Inferior parietal cortex (tissue), 1 donor: ENCODE data around the gene SERTAD3.

Source experiments
- DNase-seq: peaks from one replicate; pipeline ENCODE4 v3.0.0-alpha.2; 2016; ENCODE audit errors: extremely low spot score

The SERTAD3 gene

GRCh38 chr19:40425450-40426287, 18.5 kb downstream of the SERTAD3 start, which contains the start of gene SERTAD1:
Gene SERTAD1 (minus strand): TSS chr19:40425992. CDS start chr19:40423546, 2,446 bp downstream.
- DNase-seq: peak; percentile 99

- DNase-seq: peak; percentile 46
Measured at GRCh38 chr19:40424637-40425449, 19.3 kb downstream of the SERTAD3 start.

- no peak for DNase-seq
Measured at GRCh38 chr19:40423938-40424337, 20.2 kb downstream of the SERTAD3 start.

GRCh38 chr19:40422748-40423566, 21.2 kb downstream of the SERTAD3 start:
- DNase-seq: no peak

- DNase-seq: no peak
Measured at GRCh38 chr19:40421993-40422747, 22.0 kb downstream of the SERTAD3 start.

GRCh38 chr19:40420766-40421765, 23.1 kb downstream of the SERTAD3 start:
- DNase-seq: peak; percentile 80

- no peak for DNase-seq
Measured at GRCh38 chr19:40420451-40420765, 23.7 kb downstream of the SERTAD3 start.

GRCh38 chr19:40419780-40420179, 24.4 kb downstream of the SERTAD3 start:
- DNase-seq: no peak

- DNase-seq: no peak
Measured at GRCh38 chr19:40419066-40419612, 25.0 kb downstream of the SERTAD3 start.

- DNase-seq: no peak
Measured at GRCh38 chr19:40418040-40418439, 26.1 kb downstream of the SERTAD3 start.

- no peak for DNase-seq
Measured at GRCh38 chr19:40417643-40417981, 26.5 kb downstream of the SERTAD3 start.

GRCh38 chr19:40416918-40417642, 27.1 kb downstream of the SERTAD3 start:
- DNase-seq: peak; percentile 5

GRCh38 chr19:40415768-40416167, 28.4 kb downstream of the SERTAD3 start:
- DNase-seq: no peak

- DNase-seq: no peak
Measured at GRCh38 chr19:40414542-40415535, 29.3 kb downstream of the SERTAD3 start.

GRCh38 chr19:40413291-40413845, 30.8 kb downstream of the SERTAD3 start, which contains the start of gene PRX:
Gene PRX (minus strand): TSS chr19:40413378. CDS start chr19:40407932, 5,446 bp downstream.
- no peak for DNase-seq

GRCh38 chr19:40412866-40413265, 31.3 kb downstream of the SERTAD3 start:
- DNase-seq: no peak

GRCh38 chr19:40411958-40412499, 32.1 kb downstream of the SERTAD3 start:
- DNase-seq: no peak
